Medulla oblongata (tissue), 1 donor: ENCODE measurements around the gene BAG2.
A peak's percentile ranks its signal among the peaks of the same experiment; 100 is the strongest.

Experiments
- DNase-seq: peaks from one replicate; pipeline ENCODE4 v3.0.0-alpha.2; 2015; ENCODE audit errors: extremely low spot score

The BAG2 gene

DNA sequence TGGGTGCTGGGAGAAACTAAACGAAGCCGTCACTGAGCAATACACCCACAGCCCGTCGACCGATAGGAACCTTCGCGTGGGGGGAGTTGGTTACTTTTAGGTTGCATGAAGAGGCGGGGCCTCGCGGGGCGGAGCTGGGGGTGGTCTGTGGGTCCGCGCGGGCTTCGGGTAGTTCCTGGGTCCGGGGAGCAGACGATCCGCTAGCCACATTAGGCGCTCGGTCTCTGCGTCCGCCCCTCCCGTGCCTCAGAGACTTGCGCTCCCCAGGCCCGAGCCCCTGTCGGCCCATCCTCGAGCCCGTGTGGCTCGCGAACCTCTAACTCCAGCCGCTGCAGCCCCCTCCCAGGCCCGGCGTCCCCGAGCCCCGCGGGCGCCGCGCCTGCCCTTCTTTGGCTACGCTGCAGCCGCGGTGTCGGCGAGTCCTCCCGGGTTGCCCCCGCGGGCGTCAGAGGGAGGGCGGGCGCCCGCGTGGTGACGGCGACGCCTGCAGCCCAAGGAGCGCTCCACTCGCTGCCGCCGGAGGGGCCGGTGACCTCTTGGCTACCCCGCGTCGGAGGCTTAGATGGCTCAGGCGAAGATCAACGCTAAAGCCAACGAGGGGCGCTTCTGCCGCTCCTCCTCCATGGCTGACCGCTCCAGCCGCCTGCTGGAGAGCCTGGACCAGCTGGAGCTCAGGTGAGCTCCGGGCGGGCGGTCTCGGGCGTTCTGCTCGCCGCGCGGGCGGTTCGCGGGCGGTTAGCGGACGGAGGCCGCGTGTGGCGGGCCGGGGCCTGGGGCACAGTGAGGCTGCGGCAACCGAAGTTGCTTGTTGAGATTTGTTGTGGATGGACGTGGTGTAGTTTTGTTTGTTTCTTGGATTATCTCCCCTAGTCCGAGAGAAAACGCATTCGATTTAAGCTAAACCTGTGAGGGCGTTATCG lies at the start of gene BAG2:
Gene BAG2 (plus strand): TSS at position 191 of the 920 bp plus-strand sequence. CDS start 372 bp downstream, at position 563.
- DNase-seq: peak; percentile 81

DNA sequence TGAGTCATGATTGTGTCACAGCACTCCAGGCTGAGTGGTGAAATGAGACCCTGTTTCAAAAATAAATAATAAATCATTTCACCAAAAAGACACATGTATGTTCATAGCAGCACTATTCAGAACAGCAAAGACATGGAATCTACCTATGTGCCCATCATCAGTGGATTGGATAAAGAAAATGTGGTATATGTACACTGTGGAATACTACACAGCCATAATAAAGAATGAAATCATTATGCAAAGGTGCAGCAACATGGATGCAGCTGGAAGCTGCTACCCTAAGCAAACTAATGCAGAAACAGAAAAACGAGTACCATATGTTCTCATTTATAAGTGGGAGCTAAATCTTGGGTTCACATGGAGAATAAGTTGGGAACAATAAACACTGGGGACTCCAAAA lies 49.0 kb upstream of the BAG2 start:
- DNase-seq: no peak

DNA sequence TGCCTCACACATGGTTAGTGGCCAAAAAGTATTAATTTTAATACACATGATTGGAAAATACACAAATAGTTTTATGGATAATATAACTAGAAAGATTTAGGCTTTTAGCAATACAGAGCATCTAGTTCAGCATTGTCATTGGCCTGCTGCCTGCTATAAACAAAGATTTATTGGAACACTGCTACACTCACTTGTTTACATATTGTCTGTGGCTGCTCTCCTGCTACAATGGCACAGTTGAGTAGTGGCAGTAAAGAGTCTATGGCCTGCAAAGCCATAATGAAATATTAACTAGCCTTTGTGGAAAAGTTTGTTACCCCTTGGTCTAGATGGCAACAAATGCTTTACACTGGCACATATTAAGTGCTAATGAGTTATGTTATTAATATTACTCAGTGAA lies 44.4 kb upstream of the BAG2 start:
- no peak for DNase-seq

DNA sequence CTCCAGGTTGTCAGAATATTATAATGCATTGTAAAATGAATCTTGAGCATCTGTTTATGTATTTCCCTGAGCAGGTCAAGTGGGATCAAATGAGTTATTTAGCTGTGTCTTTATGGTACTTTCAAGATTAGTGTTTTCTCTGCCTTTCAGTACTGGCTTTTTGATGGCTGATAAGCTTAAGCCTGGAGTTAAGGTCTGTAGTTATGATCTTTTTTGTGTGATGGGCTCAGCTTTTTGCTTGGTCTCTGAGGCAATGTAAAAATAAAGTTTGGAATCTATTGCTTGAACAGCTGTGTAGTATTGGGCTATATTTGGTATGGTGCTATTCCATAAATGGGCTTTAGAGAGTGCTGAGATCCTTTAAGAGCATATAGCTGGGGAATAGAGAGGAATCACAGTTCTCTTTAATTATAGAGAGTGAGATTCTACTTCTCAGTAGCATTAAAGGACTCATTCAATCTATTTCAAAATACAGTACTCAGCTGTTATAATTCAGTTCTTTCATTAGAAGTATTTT lies 41.4 kb upstream of the BAG2 start:
- no peak for DNase-seq

DNA sequence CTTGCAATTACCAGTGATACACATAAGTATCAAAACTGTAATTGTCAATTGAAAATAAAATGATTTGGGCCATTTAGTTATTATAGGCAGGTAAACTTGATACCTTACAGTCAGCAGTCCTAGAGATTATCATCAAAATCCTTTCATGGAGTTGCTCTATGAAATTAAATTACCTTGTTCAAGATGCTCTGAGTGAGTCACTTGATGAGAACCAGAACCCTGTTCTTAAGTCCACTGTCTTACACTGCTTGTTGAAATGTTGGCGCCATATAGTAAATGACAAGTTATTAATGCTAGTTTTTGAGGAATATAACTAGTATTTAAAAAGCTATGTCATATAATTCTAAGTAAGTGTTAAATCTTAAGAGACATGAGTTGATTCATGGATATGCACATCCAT lies 37.2 kb upstream of the BAG2 start:
- DNase-seq: no peak

DNA sequence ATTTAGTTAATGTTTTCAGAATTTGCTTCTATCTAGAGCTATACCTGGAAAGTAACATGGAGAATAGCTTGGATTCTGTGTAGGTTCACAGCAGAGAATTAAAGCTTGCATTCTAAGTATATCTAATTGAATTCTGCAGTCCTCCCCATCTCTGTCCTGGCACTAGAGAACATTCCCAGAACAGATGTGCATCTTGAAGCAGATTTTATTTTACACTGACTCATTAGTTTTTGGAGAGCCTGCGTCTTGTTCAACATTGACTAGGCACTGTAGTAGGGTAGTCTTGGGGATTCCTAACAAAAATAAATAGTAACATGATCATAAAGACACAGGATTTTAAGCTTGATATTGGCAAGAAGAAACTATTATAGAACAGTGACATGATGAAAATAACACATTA lies 36.2 kb upstream of the BAG2 start:
- DNase-seq: no peak

DNA sequence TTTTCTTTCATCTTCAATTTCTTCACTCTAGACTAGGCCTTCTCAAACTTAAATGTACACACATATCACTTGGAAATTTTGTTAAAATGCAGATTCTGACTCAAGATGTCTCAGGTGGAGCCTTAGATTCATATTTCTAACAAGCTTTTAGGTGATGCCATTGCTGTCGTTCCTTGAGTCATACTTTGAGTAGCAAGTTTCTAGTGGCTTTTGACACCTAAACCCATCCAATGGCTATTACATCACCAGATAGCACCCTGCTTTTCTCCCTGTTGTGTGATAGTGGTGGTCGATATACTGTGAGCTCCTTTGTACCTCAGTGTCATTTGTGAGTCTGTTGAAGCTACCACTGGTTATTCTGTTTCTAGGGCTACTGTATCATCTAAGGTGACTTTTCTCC lies 34.8 kb upstream of the BAG2 start:
- DNase-seq: no peak

DNA sequence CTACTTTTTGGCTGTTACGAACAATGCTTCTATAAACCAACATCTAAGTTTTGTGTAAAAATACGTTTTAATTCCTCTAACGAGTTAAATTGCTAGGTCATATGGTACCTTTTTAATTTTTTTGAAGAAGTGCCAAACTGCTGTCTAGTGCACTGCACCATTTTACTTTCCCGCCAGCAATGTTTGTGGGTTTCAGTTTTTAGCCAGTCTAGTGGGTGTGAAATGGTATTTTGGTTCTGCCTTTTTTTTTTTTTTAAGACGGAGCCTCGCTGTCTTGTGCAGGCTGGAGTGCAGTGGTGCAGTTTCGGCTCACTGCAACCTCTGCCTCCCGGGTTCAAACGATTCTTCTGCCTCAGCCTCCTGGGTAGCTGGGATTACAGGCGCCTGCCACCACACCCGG lies 34.1 kb upstream of the BAG2 start:
- DNase-seq: no peak

DNA sequence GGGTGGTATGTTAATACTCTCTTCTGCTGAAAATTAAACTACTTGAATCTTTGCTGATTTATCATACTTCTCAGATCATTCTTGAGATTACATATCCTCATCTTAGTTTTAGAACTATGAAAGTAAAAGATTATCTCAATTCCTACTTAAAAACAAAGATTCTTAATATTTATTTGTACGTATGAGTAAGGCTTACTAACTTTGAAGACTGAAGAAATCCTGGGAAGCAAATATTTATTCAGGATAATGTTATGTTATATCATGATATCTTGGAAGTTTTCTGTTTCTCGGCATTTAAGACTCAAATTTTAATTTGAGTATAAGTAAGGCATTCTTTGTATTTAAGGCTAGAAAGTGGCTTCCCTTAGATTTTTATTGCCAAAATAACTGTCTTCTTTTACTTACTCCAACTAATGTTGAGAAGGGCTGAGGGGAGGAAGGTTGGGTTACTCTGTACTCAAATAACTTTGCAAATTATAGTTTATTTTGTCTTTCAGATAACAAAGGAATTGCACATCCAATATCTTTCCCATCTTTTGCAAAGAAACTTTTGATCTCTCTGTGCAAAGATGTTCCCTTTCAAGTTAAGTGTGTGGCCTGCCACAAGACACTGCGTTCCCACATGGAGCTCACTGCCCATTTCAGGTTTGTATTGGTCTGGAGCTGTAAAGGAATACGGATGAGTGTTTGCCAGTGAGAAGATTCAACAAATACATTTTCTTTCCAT lies 30.5 kb upstream of the BAG2 start:
- no peak for DNase-seq

DNA sequence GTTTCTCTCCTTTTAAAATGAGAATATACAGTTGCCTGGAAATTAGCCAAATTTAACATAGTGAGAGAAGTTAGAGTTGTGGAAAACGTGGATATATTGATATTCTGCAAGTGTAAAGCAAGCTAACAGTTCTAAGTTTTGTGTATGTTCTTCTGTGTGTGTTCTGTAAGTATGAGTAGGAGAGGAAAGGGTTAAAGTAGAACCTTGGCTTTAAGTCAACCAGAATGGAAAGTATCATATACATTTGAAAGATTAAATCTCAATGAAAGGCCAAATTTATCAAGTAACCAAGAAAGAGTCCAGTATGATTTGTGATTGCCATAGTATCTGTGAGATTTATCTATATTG lies 30.0 kb upstream of the BAG2 start:
- DNase-seq: no peak

DNA sequence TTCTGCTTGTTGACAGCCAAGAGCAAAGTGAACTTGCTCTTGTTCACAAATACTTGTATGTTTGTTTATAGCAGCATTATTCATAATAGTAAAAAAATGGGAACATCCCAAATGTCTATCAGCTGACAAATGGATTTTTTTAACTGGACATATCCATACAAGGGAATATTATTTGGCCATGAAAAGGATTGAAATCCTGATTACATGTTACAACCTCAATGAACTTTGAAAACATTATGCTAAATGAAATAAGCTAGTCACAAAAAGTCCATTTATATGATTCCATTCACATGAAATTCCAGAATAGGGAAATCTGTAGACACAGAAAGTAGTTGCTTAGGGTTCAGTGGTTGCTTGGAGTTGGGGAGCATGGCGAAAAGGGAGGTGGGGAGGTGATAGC lies 28.4 kb upstream of the BAG2 start:
- no peak for DNase-seq

DNA sequence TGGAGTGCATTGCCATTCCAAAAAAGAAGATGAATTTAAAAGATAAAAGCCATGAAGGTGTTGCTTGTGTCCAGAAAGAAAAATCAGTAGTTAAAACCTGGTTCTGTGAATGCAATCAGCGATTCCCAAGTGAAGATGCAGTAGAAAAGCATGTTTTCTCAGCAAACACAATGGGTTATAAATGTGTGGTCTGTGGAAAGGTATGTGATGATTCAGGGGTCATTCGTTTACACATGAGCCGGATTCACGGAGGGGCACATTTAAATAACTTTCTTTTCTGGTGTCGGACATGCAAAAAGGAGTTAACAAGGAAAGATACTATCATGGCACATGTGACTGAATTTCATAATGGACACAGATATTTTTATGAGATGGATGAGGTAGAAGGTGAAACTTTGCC lies 24.7 kb upstream of the BAG2 start:
- no peak for DNase-seq

DNA sequence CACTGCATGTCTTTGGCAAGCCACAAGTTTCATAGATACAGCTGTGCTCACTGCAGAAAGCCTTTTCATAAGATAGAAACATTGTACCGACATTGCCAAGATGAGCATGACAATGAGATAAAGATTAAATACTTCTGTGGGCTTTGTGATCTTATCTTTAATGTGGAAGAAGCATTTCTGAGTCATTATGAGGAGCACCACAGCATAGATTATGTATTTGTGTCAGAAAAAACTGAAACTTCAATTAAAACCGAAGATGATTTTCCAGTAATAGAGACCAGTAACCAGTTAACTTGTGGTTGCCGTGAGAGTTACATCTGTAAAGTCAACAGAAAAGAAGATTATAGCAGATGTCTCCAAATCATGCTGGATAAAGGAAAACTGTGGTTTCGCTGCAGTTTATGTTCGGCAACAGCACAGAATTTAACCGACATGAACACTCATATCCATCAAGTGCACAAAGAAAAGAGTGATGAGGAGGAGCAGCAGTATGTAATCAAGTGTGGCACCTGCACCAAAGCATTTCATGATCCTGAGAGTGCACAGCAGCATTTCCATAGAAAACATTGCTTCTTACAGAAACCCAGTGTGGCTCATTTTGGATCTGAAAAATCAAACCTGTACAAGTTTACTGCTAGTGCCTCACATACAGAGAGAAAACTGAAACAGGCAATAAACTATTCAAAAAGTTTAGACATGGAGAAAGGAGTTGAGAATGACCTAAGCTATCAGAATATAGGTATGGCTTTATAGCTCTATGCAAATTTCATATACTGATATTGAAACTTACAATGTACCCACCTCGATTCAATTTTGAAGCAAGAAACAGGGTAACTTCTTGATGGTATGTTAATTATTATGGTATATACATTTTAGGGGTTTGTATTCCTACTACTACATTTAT lies 23.9 kb upstream of the BAG2 start:
- no peak for DNase-seq

DNA sequence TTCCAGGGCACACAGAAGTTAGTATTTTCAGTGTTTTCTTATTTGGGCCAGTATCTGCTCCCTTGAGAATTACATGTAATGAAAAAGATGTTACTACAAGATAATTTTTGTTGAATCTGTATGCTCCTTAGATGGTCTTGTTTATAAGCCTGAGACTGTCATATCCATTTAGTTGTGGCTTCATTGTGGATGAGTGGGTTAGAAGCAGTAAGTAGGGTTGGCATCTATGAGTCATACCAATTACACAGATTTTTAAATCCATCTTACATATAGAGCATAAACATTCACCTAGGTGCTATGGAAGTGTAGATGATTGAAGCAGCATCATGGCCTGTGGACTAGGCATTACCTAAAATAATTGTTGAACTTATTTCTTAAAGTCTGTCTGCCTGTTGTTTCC lies 13.5 kb upstream of the BAG2 start:
- no peak for DNase-seq

DNA sequence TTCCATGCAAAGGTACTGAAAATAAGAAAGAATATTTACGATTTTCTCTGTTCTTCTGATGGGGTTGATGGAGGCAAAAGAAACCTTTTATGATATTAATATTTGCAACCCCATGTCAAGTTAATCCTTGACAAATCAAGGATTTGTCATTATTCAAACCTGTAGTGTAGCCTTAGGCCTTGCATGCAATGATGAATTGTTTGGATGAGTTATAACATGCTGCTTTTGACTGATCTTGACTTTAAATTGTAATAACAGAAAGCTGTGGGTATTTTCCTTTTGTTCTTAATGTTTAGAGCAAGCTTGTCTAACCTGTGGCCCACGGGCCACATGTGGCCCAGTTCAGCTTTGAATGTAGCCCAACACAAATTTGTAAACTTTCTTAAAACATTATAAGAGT lies 13.0 kb upstream of the BAG2 start:
- no peak for DNase-seq

DNA sequence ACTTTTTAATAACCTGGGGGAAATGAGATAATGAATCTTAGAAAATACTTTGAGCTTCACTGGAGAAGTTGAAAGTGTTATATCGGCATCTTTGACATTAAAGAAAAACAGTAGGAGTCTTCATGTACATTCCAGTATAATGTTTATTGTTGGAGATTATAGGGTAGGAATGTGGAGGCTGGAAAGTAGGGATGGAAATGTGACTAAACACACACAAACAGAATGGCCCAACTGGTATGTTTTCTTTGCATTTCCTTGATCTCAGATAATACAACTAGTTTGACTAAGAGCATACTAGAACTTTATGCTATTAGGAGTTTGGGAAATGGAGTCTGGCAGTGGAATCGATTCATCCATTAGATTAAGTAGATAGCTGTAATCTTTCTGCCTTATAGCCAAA lies 10.1 kb upstream of the BAG2 start:
- DNase-seq: no peak

DNA sequence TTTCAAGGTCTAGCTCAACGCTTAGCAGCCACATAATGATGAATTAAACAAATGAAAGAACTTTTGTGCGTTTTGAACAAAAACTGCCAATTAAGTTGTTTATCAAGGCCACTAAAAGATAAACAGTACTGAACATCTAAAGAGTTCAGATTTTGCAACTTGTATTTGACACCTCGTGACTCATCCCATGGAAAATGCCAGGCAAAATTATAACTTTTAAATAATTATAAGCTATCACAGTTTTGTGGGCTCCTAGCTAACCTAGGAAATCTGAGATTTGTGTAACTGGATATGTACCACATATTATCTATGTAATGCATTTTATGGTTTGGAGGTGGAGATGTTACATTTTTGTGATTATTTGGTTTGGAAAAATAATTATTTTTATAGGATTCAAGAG lies 9.6 kb upstream of the BAG2 start:
- no peak for DNase-seq

DNA sequence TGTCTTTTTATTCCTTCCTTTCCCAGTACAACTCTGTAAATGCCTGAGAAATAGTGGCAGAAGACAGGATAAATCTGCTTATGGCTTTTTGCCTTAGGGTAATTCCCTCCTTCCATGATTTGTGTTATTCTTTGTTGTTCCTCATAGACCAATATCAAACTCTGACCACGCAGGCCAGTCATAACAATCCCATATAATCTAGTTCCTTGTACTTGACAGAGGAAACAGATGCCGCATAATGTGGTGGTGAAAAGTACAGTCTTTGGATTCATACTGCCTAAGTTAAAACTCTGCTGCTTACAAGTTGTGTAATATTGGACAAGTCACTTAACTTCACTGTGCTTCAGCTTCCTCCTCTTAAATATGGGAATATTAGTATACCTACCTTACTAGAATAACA lies 8.2 kb upstream of the BAG2 start:
- DNase-seq: no peak

DNA sequence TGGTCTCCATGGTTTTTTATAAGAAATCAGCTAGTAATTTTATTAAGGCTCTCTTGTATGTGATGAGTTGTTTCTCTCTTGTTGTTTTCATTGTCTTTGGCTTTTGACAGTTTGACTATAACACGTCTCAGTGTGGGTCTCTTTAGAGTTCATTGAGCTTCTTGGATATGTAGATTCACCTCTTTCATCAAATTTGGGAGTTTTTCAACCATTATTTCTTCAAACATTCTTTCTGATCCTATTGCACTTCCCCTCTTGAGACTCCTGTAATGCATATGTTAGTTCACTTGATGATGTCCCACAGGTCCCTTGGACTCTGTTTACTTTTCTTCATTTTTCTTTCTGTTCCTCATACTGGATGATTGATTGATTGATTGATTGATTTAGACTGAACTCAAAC lies 7.0 kb upstream of the BAG2 start:
- no peak for DNase-seq

DNA sequence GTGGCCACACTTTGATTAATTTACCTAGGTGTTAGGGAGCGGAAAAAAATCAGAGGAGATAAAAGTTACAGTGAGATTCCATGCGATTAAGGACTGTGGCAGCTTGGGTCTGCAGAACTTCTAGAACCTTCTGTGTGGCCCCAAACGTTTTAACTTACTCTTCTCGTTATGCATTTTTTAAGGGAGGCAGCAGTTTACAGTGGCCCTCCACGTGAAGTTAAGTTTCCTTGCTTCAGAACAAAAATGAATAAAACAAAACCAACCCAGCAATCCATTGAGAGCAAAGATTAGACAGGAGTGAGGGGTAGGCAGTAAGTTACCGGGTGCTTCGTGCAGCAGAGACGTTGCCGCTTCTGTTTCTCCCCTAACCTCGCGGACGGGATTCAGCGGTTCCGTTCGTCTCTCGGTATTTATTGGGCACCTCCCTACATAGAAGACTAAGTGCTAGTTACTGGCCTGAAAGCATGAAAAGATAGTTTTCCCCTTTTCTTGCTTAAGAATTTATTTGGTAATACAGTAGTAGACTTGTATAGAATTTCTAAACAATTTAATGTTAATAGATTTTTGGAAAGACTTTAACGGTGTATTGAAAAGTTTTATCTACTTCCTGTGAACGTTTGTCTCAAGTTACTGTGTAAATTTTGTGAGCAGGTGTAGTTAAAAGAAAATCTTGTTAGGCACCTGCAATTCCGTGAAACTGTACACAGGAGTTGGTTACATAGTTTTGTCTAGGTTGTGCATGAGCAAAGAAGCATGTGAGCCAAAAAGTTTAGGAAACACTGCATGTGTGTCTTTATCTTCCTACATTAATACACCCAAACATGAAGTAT lies 1.1 kb downstream of the BAG2 start:
- DNase-seq: peak; percentile 44

DNA sequence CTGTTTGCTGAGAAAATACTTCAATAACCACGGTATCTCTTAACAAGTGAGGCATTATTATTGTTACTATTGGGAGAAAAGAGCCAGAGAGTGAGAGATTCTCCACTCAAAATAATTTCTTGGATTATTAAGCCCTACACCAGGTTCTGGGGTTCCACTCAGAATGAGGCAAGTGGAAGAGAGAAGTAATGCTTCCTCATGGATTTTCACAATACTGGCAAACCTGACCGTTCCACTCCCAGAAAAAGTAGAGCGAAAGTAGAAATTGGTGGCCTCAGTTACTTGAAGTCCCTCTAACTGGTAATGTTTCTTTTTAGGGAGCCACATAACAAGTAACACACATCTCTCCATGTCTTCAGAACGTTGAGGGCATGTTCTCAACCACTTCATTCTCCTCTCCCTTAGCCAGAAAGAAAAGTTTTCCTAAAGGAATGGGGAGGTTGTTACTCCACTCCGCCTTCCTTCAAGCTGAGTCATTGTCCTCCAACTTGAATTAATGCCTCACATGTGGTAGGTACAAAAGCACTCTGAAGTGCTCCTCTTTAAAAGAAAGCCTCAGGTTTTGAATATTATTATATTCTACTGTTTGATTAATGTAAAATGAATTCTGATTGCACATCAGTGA lies 1.9 kb downstream of the BAG2 start:
- DNase-seq: no peak
